ENCODE measurements around the gene ZC3H8.

The ZC3H8 gene

DNA sequence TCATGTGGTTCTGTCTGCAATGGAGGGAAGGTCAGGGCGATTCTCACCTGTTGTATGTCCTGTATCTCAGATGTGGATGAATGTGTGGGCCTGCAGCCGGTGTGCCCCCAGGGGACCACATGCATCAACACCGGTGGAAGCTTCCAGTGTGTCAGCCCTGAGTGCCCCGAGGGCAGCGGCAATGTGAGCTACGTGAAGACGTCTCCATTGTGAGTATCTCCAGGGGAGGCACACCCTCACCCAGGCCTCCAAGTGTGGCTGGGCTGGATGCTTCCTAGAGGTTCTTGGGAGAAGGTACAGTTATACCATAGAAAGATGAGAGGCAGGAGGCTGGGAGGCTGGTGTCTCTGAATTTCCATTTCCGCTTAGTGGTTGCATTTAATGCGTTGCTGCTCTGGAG, 69.7 kb downstream of the ZC3H8 start:
- 0 out of 2 replicates have a peak, but pooled peaks cover 5% of the 10 kb centered on the region for H3F3A ChIP-seq (ENCODE audit: insufficient read depth, low read length)
- no peaks in the 10 kb centered on the region for H3K36me3 ChIP-seq (ENCODE audit: insufficient read depth, low read length)
- no peak overlapping the region for H3K4me2 ChIP-seq (ENCODE audit: low read length)
- TF ChIP-seq, protein P1, sequence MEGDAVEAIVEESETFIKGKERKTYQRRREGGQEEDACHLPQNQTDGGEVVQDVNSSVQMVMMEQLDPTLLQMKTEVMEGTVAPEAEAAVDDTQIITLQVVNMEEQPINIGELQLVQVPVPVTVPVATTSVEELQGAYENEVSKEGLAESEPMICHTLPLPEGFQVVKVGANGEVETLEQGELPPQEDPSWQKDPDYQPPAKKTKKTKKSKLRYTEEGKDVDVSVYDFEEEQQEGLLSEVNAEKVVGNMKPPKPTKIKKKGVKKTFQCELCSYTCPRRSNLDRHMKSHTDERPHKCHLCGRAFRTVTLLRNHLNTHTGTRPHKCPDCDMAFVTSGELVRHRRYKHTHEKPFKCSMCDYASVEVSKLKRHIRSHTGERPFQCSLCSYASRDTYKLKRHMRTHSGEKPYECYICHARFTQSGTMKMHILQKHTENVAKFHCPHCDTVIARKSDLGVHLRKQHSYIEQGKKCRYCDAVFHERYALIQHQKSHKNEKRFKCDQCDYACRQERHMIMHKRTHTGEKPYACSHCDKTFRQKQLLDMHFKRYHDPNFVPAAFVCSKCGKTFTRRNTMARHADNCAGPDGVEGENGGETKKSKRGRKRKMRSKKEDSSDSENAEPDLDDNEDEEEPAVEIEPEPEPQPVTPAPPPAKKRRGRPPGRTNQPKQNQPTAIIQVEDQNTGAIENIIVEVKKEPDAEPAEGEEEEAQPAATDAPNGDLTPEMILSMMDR (IDR thresholded peaks at IDR 0.05; ENCODE audit: low read length) = no peak
- TF ChIP-seq EZH2 (IDR thresholded peaks at IDR 0.05; ENCODE audit: borderline replicate concordance, low read length) = no peak
- no peaks in the 10 kb centered on the region for H3K79me2 ChIP-seq (ENCODE audit: insufficient read depth, low read length)
- no peak overlapping the region for H3K4me3 ChIP-seq (ENCODE audit: low read depth, low read length, poor library complexity, severe bottlenecking)
- H3K27ac ChIP-seq (ENCODE audit: low read depth, low read length, poor library complexity, severe bottlenecking) = no peak overlapping the region
- H3K9ac ChIP-seq (ENCODE audit: low read length) = no peak overlapping the region
- peaks cover 37% of the 10 kb centered on the region for H3K4me1 ChIP-seq (ENCODE audit: insufficient read depth, low read length, severe bottlenecking)
- no peaks in the 10 kb centered on the region for H3K9me2 ChIP-seq (ENCODE audit: low read depth, low read length)
- H3K27me3 ChIP-seq (ENCODE audit: insufficient read depth, low read length) = no peaks in the 10 kb centered on the region
- H3K9me3 ChIP-seq (ENCODE audit: low read length) = no peaks in the 10 kb centered on the region
- no peak overlapping the region for H2AFZ ChIP-seq (ENCODE audit: low read length)
- H4K20me1 ChIP-seq (ENCODE audit: insufficient read depth, low read length) = no peaks in the 10 kb centered on the region

DNA sequence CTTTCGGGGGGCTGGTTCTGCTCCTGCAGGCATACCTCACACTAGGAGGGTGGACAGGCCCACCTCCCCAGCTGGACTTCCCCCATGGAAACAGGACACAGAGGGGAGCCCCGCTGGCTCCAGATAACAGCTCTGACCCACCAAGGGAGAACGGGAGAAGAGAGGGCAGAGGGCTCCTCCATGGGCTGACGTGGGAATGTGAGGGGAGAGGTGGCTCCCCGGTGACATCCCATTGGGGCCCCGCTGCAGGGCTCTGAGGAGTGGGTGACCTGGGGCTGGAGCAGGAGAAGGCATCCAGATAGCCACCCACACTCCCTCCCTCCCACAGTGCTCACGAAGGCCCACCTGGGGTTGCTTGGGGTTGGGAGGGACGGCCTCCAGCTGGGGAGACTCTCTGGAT, 70.7 kb downstream of the ZC3H8 start:
- H3K79me2 ChIP-seq (ENCODE audit: insufficient read depth, low read length) = no peaks in the 10 kb centered on the region
- no peak overlapping the region for H3K9ac ChIP-seq (ENCODE audit: low read length)
- H2AFZ ChIP-seq (ENCODE audit: low read length) = no peak overlapping the region
- H3K27ac ChIP-seq (ENCODE audit: low read depth, low read length, poor library complexity, severe bottlenecking) = no peak overlapping the region
- TF ChIP-seq, protein P1 (IDR thresholded peaks at IDR 0.05; ENCODE audit: low read length) = no peak
- TF ChIP-seq EZH2 (IDR thresholded peaks at IDR 0.05; ENCODE audit: borderline replicate concordance, low read length) = no peak
- H3K27me3 ChIP-seq (ENCODE audit: insufficient read depth, low read length) = no peaks in the 10 kb centered on the region; the same call in 1 of the 2 replicates
- H3K4me2 ChIP-seq (ENCODE audit: low read length) = no peak overlapping the region
- no peaks in the 10 kb centered on the region for H3K9me2 ChIP-seq (ENCODE audit: low read depth, low read length)
- H3F3A ChIP-seq (ENCODE audit: insufficient read depth, low read length) = no peaks in the 10 kb centered on the region
- H4K20me1 ChIP-seq (ENCODE audit: insufficient read depth, low read length) = no peaks in the 10 kb centered on the region
- H3K36me3 ChIP-seq (ENCODE audit: insufficient read depth, low read length) = no peaks in the 10 kb centered on the region; the same call in 1 of the 2 replicates
- H3K4me1 ChIP-seq (ENCODE audit: insufficient read depth, low read length, severe bottlenecking) = peaks cover 37% of the 10 kb centered on the region
- H3K4me3 ChIP-seq (ENCODE audit: low read depth, low read length, poor library complexity, severe bottlenecking) = no peak overlapping the region
- H3K9me3 ChIP-seq (ENCODE audit: low read length) = no peaks in the 10 kb centered on the region; the same call in 1 of the 2 replicates

DNA sequence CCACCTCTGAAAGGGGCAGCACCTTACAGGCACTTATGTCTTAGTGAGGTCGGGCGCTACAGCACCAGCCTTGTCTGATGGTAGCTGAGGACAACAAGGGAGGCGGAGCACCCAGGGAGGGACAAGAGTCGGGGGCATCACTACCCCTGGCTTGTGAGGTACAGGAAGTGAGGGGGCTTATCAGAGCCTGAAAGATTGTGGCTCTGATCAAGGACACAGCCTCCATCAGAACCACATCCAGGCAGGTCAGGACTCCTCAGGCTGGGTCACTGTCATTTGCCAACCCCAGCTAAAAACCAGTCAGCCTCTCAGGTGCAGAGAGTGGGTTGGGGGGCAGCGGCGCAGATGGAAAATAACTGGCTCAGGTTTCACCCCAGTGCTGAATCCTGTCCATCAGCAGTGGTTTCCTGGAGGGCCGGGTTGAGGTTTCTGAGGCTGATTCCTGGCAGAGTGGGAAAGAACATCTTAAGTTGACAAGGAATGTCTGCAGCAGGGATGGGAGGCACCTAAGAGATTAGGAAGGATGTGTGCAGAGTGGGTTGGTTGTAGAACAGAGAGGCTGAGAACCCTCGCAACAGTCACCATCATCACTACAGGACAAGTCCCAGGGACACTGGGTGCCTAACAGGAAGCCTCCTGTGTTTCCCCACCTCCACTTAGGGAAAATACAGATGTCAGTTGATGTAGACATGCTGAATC, 71.4 kb downstream of the ZC3H8 start:
- H3K36me3 ChIP-seq (ENCODE audit: insufficient read depth, low read length) = no peaks in the 10 kb centered on the region; the same call in 1 of the 2 replicates
- H2AFZ ChIP-seq (ENCODE audit: low read length) = no peak overlapping the region
- H3K9ac ChIP-seq (ENCODE audit: low read length) = no peak overlapping the region
- H3K4me1 ChIP-seq (ENCODE audit: insufficient read depth, low read length, severe bottlenecking) = peaks cover 35% of the 10 kb centered on the region
- no peaks in the 10 kb centered on the region for H3F3A ChIP-seq (ENCODE audit: insufficient read depth, low read length)
- no peaks in the 10 kb centered on the region for H3K9me2 ChIP-seq (ENCODE audit: low read depth, low read length)
- H4K20me1 ChIP-seq (ENCODE audit: insufficient read depth, low read length) = no peaks in the 10 kb centered on the region
- no peaks in the 10 kb centered on the region for H3K79me2 ChIP-seq (ENCODE audit: insufficient read depth, low read length)
- no peak overlapping the region for H3K27ac ChIP-seq (ENCODE audit: low read depth, low read length, poor library complexity, severe bottlenecking)
- H3K4me3 ChIP-seq (ENCODE audit: low read depth, low read length, poor library complexity, severe bottlenecking) = no peak overlapping the region
- no peaks in the 10 kb centered on the region; the same call in 1 of the 2 replicates for H3K27me3 ChIP-seq (ENCODE audit: insufficient read depth, low read length)
- TF ChIP-seq, protein P1 (IDR thresholded peaks at IDR 0.05; ENCODE audit: low read length) = no peak
- no peak for TF ChIP-seq EZH2 (IDR thresholded peaks at IDR 0.05; ENCODE audit: borderline replicate concordance, low read length)
- H3K4me2 ChIP-seq (ENCODE audit: low read length) = no peak overlapping the region
- no peaks in the 10 kb centered on the region; the same call in 1 of the 2 replicates for H3K9me3 ChIP-seq (ENCODE audit: low read length)
